HepG2 (cell line): Measurements from ENCODE around the gene FDPS. TPM values are rescaled to one million over a fixed set of nuclear protein-coding genes. Genes with fewer than 3 reads are reported as not detected.

Source experiments
- ADNP ChIP-seq: sonication (generic); formaldehyde crosslinking; IDR thresholded peaks from 2 replicates; pipeline ENCODE4 v1.4.0; 2020; ENCODE audit warnings: missing genetic modification reagents
- CHCHD3 ChIP-seq: sonication (generic); formaldehyde crosslinking; IDR thresholded peaks from 2 replicates; pipeline ENCODE4 v1.8.0; 2022; ENCODE audit warnings: mild to moderate bottlenecking, missing genetic modification reagents, moderate library complexity
- E2F1 ChIP-seq: sonication (generic); formaldehyde crosslinking; IDR thresholded peaks from 2 replicates; pipeline ENCODE4 v1.5.0; 2020; ENCODE audit warnings: missing genetic modification reagents
- GZF1 ChIP-seq: sonication (generic); formaldehyde crosslinking; IDR thresholded peaks from 2 replicates; pipeline ENCODE4 v1.5.1; 2020; ENCODE audit warnings: mild to moderate bottlenecking, missing genetic modification reagents
- HOXA5 ChIP-seq: sonication (generic); formaldehyde crosslinking; IDR thresholded peaks from 2 replicates; pipeline ENCODE4 v1.4.0; 2020; ENCODE audit warnings: missing genetic modification reagents
- KAT8 ChIP-seq: IDR thresholded peaks from 2 replicates; pipeline ENCODE4 v1.6.1; 2016; ENCODE audit warnings: missing genetic modification reagents, missing compliant biosample characterization
- KLF15 ChIP-seq: sonication (generic); formaldehyde crosslinking; IDR thresholded peaks from 2 replicates; pipeline ENCODE4 v1.8.1; 2023; ENCODE audit warnings: borderline replicate concordance, mild to moderate bottlenecking, inconsistent platforms, missing genetic modification reagents, mixed read lengths
- NFYC ChIP-seq: IDR thresholded peaks from 2 replicates; pipeline ENCODE4 v1.6.1; 2016; ENCODE audit warnings: missing genetic modification reagents, missing compliant biosample characterization
- PHB2 ChIP-seq: fragments of 450-650 bp; IDR thresholded peaks from 2 replicates; pipeline ENCODE4 v1.6.1; 2018; ENCODE audit not compliant: partially characterized antibody
- RFX5 ChIP-seq: IDR thresholded peaks from 2 replicates; pipeline ENCODE4 v1.6.1; 2011; ENCODE audit warnings: low read depth, low read length, improper control_type of control experiment
- SKI ChIP-seq: fragments of 450-650 bp; IDR thresholded peaks from one replicate; pipeline ENCODE4 v1.6.1; 2018; ENCODE audit warnings: mild to moderate bottlenecking; ENCODE audit not compliant: partially characterized antibody
- SRSF4 ChIP-seq: fragments of 200-400 bp; formaldehyde crosslinking; IDR thresholded peaks from one replicate; pipeline ENCODE4 v1.6.1; 2018; ENCODE audit warnings: mild to moderate bottlenecking, low read depth, low read length, moderate library complexity; ENCODE audit not compliant: poor library complexity, severe bottlenecking
- ZBTB21 ChIP-seq: sonication (generic); formaldehyde crosslinking; IDR thresholded peaks from 2 replicates; pipeline ENCODE4 v1.4.0; 2020; ENCODE audit warnings: missing genetic modification reagents
- ZBTB25 ChIP-seq: IDR thresholded peaks from 2 replicates; pipeline ENCODE4 v1.6.1; 2018; ENCODE audit warnings: missing genetic modification reagents
- ZBTB26 ChIP-seq: IDR thresholded peaks from 2 replicates; pipeline ENCODE4 v1.6.1; 2016; ENCODE audit warnings: missing compliant biosample characterization, missing genetic modification reagents, borderline replicate concordance
- ZKSCAN8 ChIP-seq: IDR thresholded peaks from 2 replicates; pipeline ENCODE4 v1.6.1; 2016; ENCODE audit warnings: borderline replicate concordance, missing genetic modification reagents, missing compliant biosample characterization
- polyA plus RNA-seq, 8 experiments: library from polyadenylated mRNA; depleted of rRNA in 3 of 8; stranded (reverse) in 7 of 8; unstranded in 1 of 8; fragments of >200 nt; fragmentation: Illumina TruSeq in 4 of 8; extraction: Trizol in 4 of 8; gene quantifications; 2 replicates each; pipeline versions ENCODE4 v1.2.1 to v1.2.3, GENCODE V29; 2011 to 2016; ENCODE audit warnings: low read depth in 4 of 8, missing spikeins in 1 of 8, mixed read lengths in 1 of 8; ENCODE audit not compliant: insufficient read depth in 1 of 8
- total RNA-seq, 5 experiments: library from RNA; depleted of rRNA; stranded (reverse); fragments of >200 nt; fragmentation: Illumina TruSeq; extraction: Trizol; gene quantifications; 2 replicates each; pipeline ENCODE4 v1.2.3, GENCODE V29; 2016; ENCODE audit warnings: low read depth in 1 of 5
- TF ChIP-seq, protein P1 (sequence below): sonication (generic); formaldehyde crosslinking; conservative IDR thresholded peaks from 2 replicates; pipeline ENCODE4 v1.5.0; 2020; ENCODE audit warnings: missing genetic modification reagents
- TF ChIP-seq, protein P2 (sequence below): sonication (generic); formaldehyde crosslinking; conservative IDR thresholded peaks from 2 replicates; pipeline ENCODE4 v1.4.0; 2020; ENCODE audit warnings: missing genetic modification reagents
- TF ChIP-seq, protein P3 (sequence below): sonication (generic); formaldehyde crosslinking; IDR thresholded peaks from 2 replicates; pipeline ENCODE4 v1.5.1; 2020; ENCODE audit warnings: missing genetic modification reagents, mild to moderate bottlenecking, borderline replicate concordance

The FDPS gene
- total and polyA plus RNA-seq, 2 of the 13 experiments (the other 11 are each of a cell fraction or from before 2014, with no cell fraction given): 264 to 519 TPM

- TF ChIP-seq, protein P1, sequence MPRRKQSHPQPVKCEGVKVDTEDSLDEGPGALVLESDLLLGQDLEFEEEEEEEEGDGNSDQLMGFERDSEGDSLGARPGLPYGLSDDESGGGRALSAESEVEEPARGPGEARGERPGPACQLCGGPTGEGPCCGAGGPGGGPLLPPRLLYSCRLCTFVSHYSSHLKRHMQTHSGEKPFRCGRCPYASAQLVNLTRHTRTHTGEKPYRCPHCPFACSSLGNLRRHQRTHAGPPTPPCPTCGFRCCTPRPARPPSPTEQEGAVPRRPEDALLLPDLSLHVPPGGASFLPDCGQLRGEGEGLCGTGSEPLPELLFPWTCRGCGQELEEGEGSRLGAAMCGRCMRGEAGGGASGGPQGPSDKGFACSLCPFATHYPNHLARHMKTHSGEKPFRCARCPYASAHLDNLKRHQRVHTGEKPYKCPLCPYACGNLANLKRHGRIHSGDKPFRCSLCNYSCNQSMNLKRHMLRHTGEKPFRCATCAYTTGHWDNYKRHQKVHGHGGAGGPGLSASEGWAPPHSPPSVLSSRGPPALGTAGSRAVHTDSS (CRISPR knock-in tag): no peak
- TF ChIP-seq ADNP (CRISPR knock-in tag) (no peak), ZBTB26 (CRISPR knock-in tag) (no peak), SKI (peak; percentile 73), RFX5 (no peak), HOXA5 (CRISPR knock-in tag) (0 out of 2 replicates have a peak, but pooled peaks have one; percentile 66), E2F1 (CRISPR knock-in tag) (peak; percentile 78), CHCHD3 (no peak), KAT8 (peak; percentile 47; the same call in 1 of the 2 replicates), SRSF4 (no peak), PHB2 (no peak), ZKSCAN8 (CRISPR knock-in tag) (0 out of 2 replicates have a peak, but pooled peaks have one; percentile 38), NFYC (CRISPR knock-in tag) (peak; percentile 55), ZBTB21 (CRISPR knock-in tag) (no peak), GZF1 (CRISPR knock-in tag) (no peak), ZBTB25 (CRISPR knock-in tag) (no peak), KLF15 (CRISPR knock-in tag) (0 out of 2 replicates have a peak, but pooled peaks have one; percentile 29)
- TF ChIP-seq, protein P2, sequence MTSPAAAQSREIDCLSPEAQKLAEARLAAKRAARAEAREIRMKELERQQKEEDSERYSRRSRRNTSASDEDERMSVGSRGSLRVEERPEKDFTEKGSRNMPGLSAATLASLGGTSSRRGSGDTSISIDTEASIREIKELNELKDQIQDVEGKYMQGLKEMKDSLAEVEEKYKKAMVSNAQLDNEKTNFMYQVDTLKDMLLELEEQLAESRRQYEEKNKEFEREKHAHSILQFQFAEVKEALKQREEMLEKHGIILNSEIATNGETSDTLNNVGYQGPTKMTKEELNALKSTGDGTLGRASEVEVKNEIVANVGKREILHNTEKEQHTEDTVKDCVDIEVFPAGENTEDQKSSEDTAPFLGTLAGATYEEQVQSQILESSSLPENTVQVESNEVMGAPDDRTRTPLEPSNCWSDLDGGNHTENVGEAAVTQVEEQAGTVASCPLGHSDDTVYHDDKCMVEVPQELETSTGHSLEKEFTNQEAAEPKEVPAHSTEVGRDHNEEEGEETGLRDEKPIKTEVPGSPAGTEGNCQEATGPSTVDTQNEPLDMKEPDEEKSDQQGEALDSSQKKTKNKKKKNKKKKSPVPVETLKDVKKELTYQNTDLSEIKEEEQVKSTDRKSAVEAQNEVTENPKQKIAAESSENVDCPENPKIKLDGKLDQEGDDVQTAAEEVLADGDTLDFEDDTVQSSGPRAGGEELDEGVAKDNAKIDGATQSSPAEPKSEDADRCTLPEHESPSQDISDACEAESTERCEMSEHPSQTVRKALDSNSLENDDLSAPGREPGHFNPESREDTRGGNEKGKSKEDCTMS (CRISPR knock-in tag): no peak
- TF ChIP-seq, protein P3, sequence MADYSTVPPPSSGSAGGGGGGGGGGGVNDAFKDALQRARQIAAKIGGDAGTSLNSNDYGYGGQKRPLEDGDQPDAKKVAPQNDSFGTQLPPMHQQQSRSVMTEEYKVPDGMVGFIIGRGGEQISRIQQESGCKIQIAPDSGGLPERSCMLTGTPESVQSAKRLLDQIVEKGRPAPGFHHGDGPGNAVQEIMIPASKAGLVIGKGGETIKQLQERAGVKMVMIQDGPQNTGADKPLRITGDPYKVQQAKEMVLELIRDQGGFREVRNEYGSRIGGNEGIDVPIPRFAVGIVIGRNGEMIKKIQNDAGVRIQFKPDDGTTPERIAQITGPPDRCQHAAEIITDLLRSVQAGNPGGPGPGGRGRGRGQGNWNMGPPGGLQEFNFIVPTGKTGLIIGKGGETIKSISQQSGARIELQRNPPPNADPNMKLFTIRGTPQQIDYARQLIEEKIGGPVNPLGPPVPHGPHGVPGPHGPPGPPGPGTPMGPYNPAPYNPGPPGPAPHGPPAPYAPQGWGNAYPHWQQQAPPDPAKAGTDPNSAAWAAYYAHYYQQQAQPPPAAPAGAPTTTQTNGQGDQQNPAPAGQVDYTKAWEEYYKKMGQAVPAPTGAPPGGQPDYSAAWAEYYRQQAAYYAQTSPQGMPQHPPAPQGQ (CRISPR knock-in tag): no peak
Measured at GRCh38 chr1:155322953-155323728, 14.5 kb downstream of the FDPS start (continued).
